ENCODE measurements around the gene FAM184B. TPM values are rescaled to one million over a fixed set of nuclear protein-coding genes. Genes with fewer than 3 reads are reported as not detected.

Gene FAM184B
- total RNA-seq, 1 donor from 2014 or later = not detected

GRCh38 chr4:17587094-17587822 lies 194.2 kb downstream of the FAM184B start:
- no peak for DNase-seq (ENCODE audit: extremely low read depth, low read depth, low spot score)

- no peak for DNase-seq (ENCODE audit: extremely low read depth, low read depth, low spot score)
Observed at GRCh38 chr4:17584521-17585213, 196.8 kb downstream of the FAM184B start.

- DNase-seq (ENCODE audit: extremely low read depth, low read depth, low spot score) = no peak
Observed at GRCh38 chr4:17583941-17584340, 197.5 kb downstream of the FAM184B start.

GRCh38 chr4:17583276-17583675 lies 198.1 kb downstream of the FAM184B start:
- DNase-seq (ENCODE audit: extremely low read depth, low read depth, low spot score) = no peak

- DNase-seq (ENCODE audit: extremely low read depth, low read depth, low spot score) = peak; percentile 33
Observed at GRCh38 chr4:17580969-17581368, 200.5 kb downstream of the FAM184B start.

Other genes with a start within 250 kb of the FAM184B start
- gene LAP3, start 204.4 kb downstream of the FAM184B start, total RNA-seq = 134 and 268 TPM in 2 replicates
- gene MED28, start 167.0 kb downstream of the FAM184B start, total RNA-seq = 6.0 and 9.3 TPM in 2 replicates
- 12.1 and 26.0 TPM in 2 replicates for gene DCAF16, start 29.1 kb upstream of the FAM184B start, total RNA-seq
- gene NCAPG, start 29.4 kb upstream of the FAM184B start, total RNA-seq = 7.3 and 10.0 TPM in 2 replicates
- 14.9 and 19.4 TPM in 2 replicates for gene LCORL, start 240.1 kb upstream of the FAM184B start, total RNA-seq